Panc1 (cell line): Measurements from ENCODE around the gene PELI3. TPM values are rescaled to one million over a fixed set of nuclear protein-coding genes. Genes with fewer than 3 reads are reported as not detected.

Source experiments
- ATAC-seq: fragments of 200-7000 bp; cut with Tn5 transposase; 2 replicates; pipeline ENCODE4 v1.9.1; 2020; ENCODE audit warnings: mild to moderate bottlenecking, moderate library complexity
- BruUV-seq: library from RNA; stranded (reverse); fragments of 400-500 nt; replicated peaks from 2 replicates; lab custom pipeline; 2021; lab: Mats Ljungman, UMichigan
- CTCF ChIA-PET: fragments of 300-600 bp; sonication (Branson Sonifier 250); formaldehyde crosslinking; loops from one replicate; lab custom pipeline; 2022; ENCODE audit warnings: antibody characterized with exemption; lab: Charles Lee
- POLR2A ChIA-PET: fragments of 300-600 bp; sonication (Branson Sonifier 250); formaldehyde crosslinking; loops from one replicate; lab custom pipeline; 2022; ENCODE audit warnings: antibody characterized with exemption; lab: Charles Lee
- DNase-seq: peaks from one replicate; pipeline ENCODE4 v3.0.0-alpha.2; 2010; ENCODE audit warnings: low read depth, low spot score
- H3K27ac ChIP-seq: 2 replicates; pipeline ENCODE4 v1.5.1; 2011; ENCODE audit warnings: mild to moderate bottlenecking, low read length, inconsistent platforms
- H3K27me3 ChIP-seq: fragments of 200-500 bp; sonication (Bioruptor generic); 2 replicates; pipeline ENCODE4 v1.6.0; 2014; ENCODE audit warnings: low read length, inconsistent platforms; ENCODE audit not compliant: control insufficient read depth, insufficient read depth
- H3K36me3 ChIP-seq: fragments of 200-500 bp; sonication (Bioruptor generic); 2 replicates; pipeline ENCODE4 v1.5.1; 2014; ENCODE audit warnings: inconsistent platforms, mild to moderate bottlenecking, low read length, moderate library complexity; ENCODE audit not compliant: control insufficient read depth, insufficient read depth
- H3K4me1 ChIP-seq: 2 replicates; pipeline ENCODE4 v1.5.1; 2011; ENCODE audit warnings: inconsistent platforms, mild to moderate bottlenecking, low read length, moderate library complexity; ENCODE audit not compliant: control insufficient read depth, insufficient read depth
- H3K4me3 ChIP-seq, 2 experiments: 2 replicates each; pipeline ENCODE4 v1.5.1; 2011 to 2012; ENCODE audit warnings: low read depth in 2 of 2, low read length in 2 of 2, mild to moderate bottlenecking in 2 of 2, inconsistent platforms in 1 of 2, moderate library complexity in 1 of 2
- H3K9me3 ChIP-seq: fragments of 200-500 bp; sonication (Bioruptor generic); 2 replicates; pipeline ENCODE4 v1.5.1; 2014; ENCODE audit warnings: low read depth, mild to moderate bottlenecking, inconsistent platforms, low read length, moderate library complexity; ENCODE audit not compliant: control insufficient read depth, insufficient read depth
- CTCF ChIP-seq: fragments of 450-650 bp; IDR thresholded peaks from 2 replicates; pipeline ENCODE4 v1.5.1; 2017; ENCODE audit warnings: mild to moderate bottlenecking
- POLR2AphosphoS5 ChIP-seq: IDR thresholded peaks from 2 replicates; pipeline ENCODE4 v1.6.1; 2012; ENCODE audit warnings: mild to moderate bottlenecking, low read depth, low read length, moderate library complexity
- REST ChIP-seq, 2 experiments: IDR thresholded peaks; 2 replicates each; pipeline ENCODE4 v1.6.1; 2011 to 2012; ENCODE audit warnings: low read depth in 2 of 2, control low read depth in 1 of 2, low read length in 1 of 2, mild to moderate bottlenecking in 1 of 2, moderate library complexity in 1 of 2; ENCODE audit not compliant: insufficient read depth in 1 of 2
- SIN3A ChIP-seq: IDR thresholded peaks from 2 replicates; pipeline ENCODE4 v1.6.1; 2012; ENCODE audit warnings: low read depth, mild to moderate bottlenecking, low read length, moderate library complexity, borderline replicate concordance; ENCODE audit not compliant: insufficient read depth
- TCF7L2 ChIP-seq: IDR thresholded peaks from 2 replicates; pipeline ENCODE4 v1.6.1; 2011; ENCODE audit warnings: mild to moderate bottlenecking, low read depth, low read length, inconsistent platforms
- in situ Hi-C: cut with HindIII; loops from 2 replicates; pipeline ENCODE4 v1.10.0; 2016; ENCODE audit warnings: low sequenced_read_pairs, low pct_unique_long_range_greater_than_20kb
- intact Hi-C: fragments of 100-400 bp; cut with micrococcal nuclease; formaldehyde crosslinking; loops from one replicate; pipeline ENCODE4 v1.10.0; 2022; ENCODE audit not compliant: unreplicated experiment
- total RNA-seq: library from RNA; stranded (reverse); gene quantifications from one replicate; pipeline ENCODE4 v1.2.1, GENCODE V29; 2021; ENCODE audit not compliant: unreplicated experiment

Gene PELI3
- total RNA-seq, 1 experiment from 2014 or later = 9.1 TPM

- Histone ChIP-seq H3K4me3 (no peak overlapping the region), H3K4me1 (no peaks in the 10 kb centered on the region), H3K27me3 (no peaks in the 10 kb centered on the region; the same call in 1 of the 2 replicates), H3K27ac (no peak overlapping the region), H3K9me3 (no peaks in the 10 kb centered on the region), H3K36me3 (no peaks in the 10 kb centered on the region)
- ChIA-PET POLR2A (no interaction called here), CTCF (no interaction called here)
- ATAC-seq = no peak
- TF ChIP-seq REST (IDR thresholded peaks at IDR 0.05; ENCODE audit: insufficient read depth in 1 of 2, low read depth in 2 of 2, low read length in 1 of 2) (no peak), SIN3A (no peak), TCF7L2 (no peak), CTCF (no peak), POLR2AphosphoS5 (no peak)
- in situ Hi-C loops = no loop called here
- DNase-seq = no peak
- BruUV-seq = no TSS peak
- intact Hi-C loops = no loop called here
Measured at GRCh38 chr11:66457826-66458225, 8.9 kb upstream of the PELI3 start.

- no peaks in the 10 kb centered on the region; the same call in 1 of the 2 replicates for H3K27me3 ChIP-seq
- POLR2A ChIA-PET = no interaction called here
- CTCF ChIA-PET = interaction anchor here (0.6 kb wide), 1 partner anchor 12 kb away, joined by 5 read pairs; no protein-coding TSS in a partner anchor
- ATAC-seq (peak; percentile 26; the same call in 1 of the 2 replicates), DNase-seq (no peak)
- in situ Hi-C loops (no loop called here), intact Hi-C loops (no loop called here)
- H3K36me3 ChIP-seq = no peaks in the 10 kb centered on the region
- BruUV-seq = no TSS peak
- no peak for TF ChIP-seq SIN3A
- TF ChIP-seq POLR2AphosphoS5 = no peak
- no peak for TF ChIP-seq REST (IDR thresholded peaks at IDR 0.05; ENCODE audit: insufficient read depth in 1 of 2, low read depth in 2 of 2, low read length in 1 of 2)
- no peak for TF ChIP-seq TCF7L2
- no peak for TF ChIP-seq CTCF
- no peaks in the 10 kb centered on the region for H3K4me1 ChIP-seq
- H3K4me3 ChIP-seq = no peak overlapping the region
- H3K9me3 ChIP-seq = no peaks in the 10 kb centered on the region
- H3K27ac ChIP-seq = no peak overlapping the region
Measured at GRCh38 chr11:66459138-66459778, 7.4 kb upstream of the PELI3 start.
